ENCODE data around the gene KDM8. TPM values are rescaled to one million over a fixed set of nuclear protein-coding genes. Genes with fewer than 3 reads are reported as not detected.

Gene KDM8
- polyA plus RNA-seq, 1 of the 3 experiments (the other 2 are of a cell fraction) = 3.3 TPM

- Histone ChIP-seq H3K4me1 (ENCODE audit: control insufficient read depth in 1 of 2, insufficient read depth in 2 of 2, low read depth in 1 of 2, low read length in 1 of 2) (no peaks in the 10 kb centered on the region; a peak in 1 of 4 replicates), H3K4me2 (no peak overlapping the region), H3K27ac (ENCODE audit: low read depth in 2 of 2, low read length in 1 of 2) (no peak overlapping the region), H3K9ac (no peak overlapping the region), H3K4me3 (ENCODE audit: low read depth in 2 of 2, low read length in 1 of 2) (no peak overlapping the region), H3F3A (replicated peaks; ENCODE audit: insufficient read depth) (no peaks in the 10 kb centered on the region), H3K36me3 (replicated peaks in 1 of 2; ENCODE audit: control insufficient read depth in 1 of 2, insufficient read depth in 2 of 2, low read length in 1 of 2) (peaks cover 0 to 34% of the 10 kb centered on the region in 2 experiments), H3K9me2 (no peaks in the 10 kb centered on the region), H2AFZ (ENCODE audit: low read depth) (no peak overlapping the region), H3K79me2 (ENCODE audit: insufficient read depth) (no peaks in the 10 kb centered on the region), H3K27me3 (ENCODE audit: insufficient read depth) (no peaks in the 10 kb centered on the region), H3K9me3 (no peaks in the 10 kb centered on the region), H4K20me1 (ENCODE audit: insufficient read depth) (no peaks in the 10 kb centered on the region)
- TF ChIP-seq NFIC (IDR thresholded peaks at IDR 0.05; ENCODE audit: borderline replicate concordance) (no peak), RXRA (IDR thresholded peaks at IDR 0.05; ENCODE audit: borderline replicate concordance, low read depth) (no peak), FOSL2 (IDR thresholded peaks at IDR 0.05; ENCODE audit: borderline replicate concordance, low read depth) (no peak), RAD21 (IDR thresholded peaks at IDR 0.05; ENCODE audit: low read length) (no peak), FOXM1 (IDR thresholded peaks at IDR 0.05; ENCODE audit: low read depth) (no peak), GATA2 (CRISPR knock-in tag; IDR thresholded peaks at IDR 0.05) (no peak), MEF2A (IDR thresholded peaks at IDR 0.05; ENCODE audit: borderline replicate concordance, low read depth) (no peak)
- 96% methylated on average over 20 of the region's 21 CpGs for WGBS (ENCODE audit: low lambda C conversion rate)
- DNase-seq = no peak
- POLR2A ChIA-PET = no interaction called here
- CTCF ChIA-PET = interaction anchor here (0.8 to 1.6 kb wide), 3 partner anchors 23 to 146 kb away, joined by 3 to 4 read pairs (median 3); no protein-coding TSS in a partner anchor
Observed at GRCh38 chr16:27228621-27229501, 25.5 kb downstream of the KDM8 start.

GRCh38 chr16:27229891-27230470 lies 26.7 kb downstream of the KDM8 start:
- Histone ChIP-seq H3K9ac (no peak overlapping the region), H3K9me2 (no peaks in the 10 kb centered on the region), H3K27ac (ENCODE audit: low read depth in 2 of 2, low read length in 1 of 2) (no peak overlapping the region), H3K79me2 (ENCODE audit: insufficient read depth) (no peaks in the 10 kb centered on the region), H3K9me3 (no peaks in the 10 kb centered on the region), H3K36me3 (replicated peaks in 1 of 2; ENCODE audit: control insufficient read depth in 1 of 2, insufficient read depth in 2 of 2, low read length in 1 of 2) (peaks cover 0 to 27% of the 10 kb centered on the region in 2 experiments), H4K20me1 (ENCODE audit: insufficient read depth) (no peaks in the 10 kb centered on the region), H3K27me3 (ENCODE audit: insufficient read depth) (no peaks in the 10 kb centered on the region), H3K4me1 (ENCODE audit: control insufficient read depth in 1 of 2, insufficient read depth in 2 of 2, low read depth in 1 of 2, low read length in 1 of 2) (peaks cover 3 to 4% of the 10 kb centered on the region in 2 experiments; a peak in 2 of 4 replicates), H3K4me2 (no peak overlapping the region), H3K4me3 (ENCODE audit: low read depth in 2 of 2, low read length in 1 of 2) (no peak overlapping the region), H3F3A (replicated peaks; ENCODE audit: insufficient read depth) (peaks cover 3% of the 10 kb centered on the region), H2AFZ (ENCODE audit: low read depth) (no peak overlapping the region)
- DNase-seq = no peak
- CTCF ChIA-PET = interaction anchor here (1.3 to 7.2 kb wide), 3 partner anchors 7 to 138 kb away, joined by 3 to 66 read pairs (median 4); no protein-coding TSS in a partner anchor
- 98% methylated on average over 6 of the region's 18 CpGs for WGBS (ENCODE audit: low lambda C conversion rate)
- POLR2A ChIA-PET = interaction anchor here (0.5 kb wide), 1 partner anchor 46 kb away, joined by 3 read pairs; no protein-coding TSS in a partner anchor
- TF ChIP-seq NFIC (IDR thresholded peaks at IDR 0.05; ENCODE audit: borderline replicate concordance) = no peak
- no peak for TF ChIP-seq ELF1 (IDR thresholded peaks at IDR 0.05)
- no peak for TF ChIP-seq PBX3 (IDR thresholded peaks at IDR 0.05)
- TF ChIP-seq SMC3 (IDR thresholded peaks at IDR 0.05; ENCODE audit: low read depth, low read length) = no peak
- TF ChIP-seq TEAD4 (IDR thresholded peaks at IDR 0.05; ENCODE audit: borderline replicate concordance, insufficient read depth) = no peak
- TF ChIP-seq ZBTB33 (IDR thresholded peaks at IDR 0.05; ENCODE audit: borderline replicate concordance, low read depth) = no peak
- TF ChIP-seq TAF1 (IDR thresholded peaks at IDR 0.05; ENCODE audit: borderline replicate concordance, low read depth, low read length) = no peak
